ENCODE data around the gene GRM2.
"Not testable (repeated sequence)": the region's sequence is repeated elsewhere in the genome, so short reads cannot be mapped to it uniquely, and the experiment has no call there.

The GRM2 gene

GRCh38 chr3:51733859-51734571 is 27.1 kb downstream of the GRM2 start:
- no peak for TF ChIP-seq CTCF (IDR thresholded peaks at IDR 0.05; ENCODE audit: low read depth, low read length, missing control alignments)
- DNase-seq (ENCODE audit: extremely low read depth, low read depth), result no peak
- no peak overlapping the region for H3K4me3 ChIP-seq (replicated peaks; ENCODE audit: low read depth, low read length)

- no peak overlapping the region for H3K4me3 ChIP-seq (replicated peaks; ENCODE audit: low read depth, low read length)
- no peak for TF ChIP-seq CTCF (IDR thresholded peaks at IDR 0.05; ENCODE audit: low read depth, low read length, missing control alignments)
- DNase-seq (ENCODE audit: extremely low read depth, low read depth), result no peak
These were observed 27.7 kb downstream of the GRM2 start for GRCh38 chr3:51734572-51734907.

GRCh38 chr3:51735039-51735438 is 28.2 kb downstream of the GRM2 start:
- TF ChIP-seq CTCF (IDR thresholded peaks at IDR 0.05; ENCODE audit: low read depth, low read length, missing control alignments), result no peak
- no peak overlapping the region for H3K4me3 ChIP-seq (replicated peaks; ENCODE audit: low read depth, low read length)
- no peak for DNase-seq (ENCODE audit: extremely low read depth, low read depth)

GRCh38 chr3:51735950-51736349 is 29.1 kb downstream of the GRM2 start:
- no peak overlapping the region for H3K4me3 ChIP-seq (replicated peaks; ENCODE audit: low read depth, low read length)
- no peak for DNase-seq (ENCODE audit: extremely low read depth, low read depth)
- TF ChIP-seq CTCF (IDR thresholded peaks at IDR 0.05; ENCODE audit: low read depth, low read length, missing control alignments), result no peak

GRCh38 chr3:51739110-51739509 is 32.2 kb downstream of the GRM2 start:
- no peak for TF ChIP-seq CTCF (IDR thresholded peaks at IDR 0.05; ENCODE audit: low read depth, low read length, missing control alignments)
- no peak overlapping the region for H3K4me3 ChIP-seq (replicated peaks; ENCODE audit: low read depth, low read length)
- DNase-seq (ENCODE audit: extremely low read depth, low read depth), result no peak

GRCh38 chr3:51742320-51742719 is 35.5 kb downstream of the GRM2 start:
- not testable (repeated sequence) for H3K4me3 ChIP-seq (replicated peaks; ENCODE audit: low read depth, low read length); DNase-seq (ENCODE audit: extremely low read depth, low read depth)

GRCh38 chr3:51742978-51743377 is 36.1 kb downstream of the GRM2 start:
- not testable (repeated sequence) for DNase-seq (ENCODE audit: extremely low read depth, low read depth)

GRCh38 chr3:51747840-51748239 is 41.0 kb downstream of the GRM2 start:
- DNase-seq (ENCODE audit: extremely low read depth, low read depth), result no peak
- TF ChIP-seq CTCF (IDR thresholded peaks at IDR 0.05; ENCODE audit: low read depth, low read length, missing control alignments), result no peak
- H3K4me3 ChIP-seq (replicated peaks; ENCODE audit: low read depth, low read length), result no peak overlapping the region

More at GRCh38 chr3:51742978-51743377, 36.1 kb downstream of the GRM2 start:
- not testable (repeated sequence) for H3K4me3 ChIP-seq (replicated peaks; ENCODE audit: low read depth, low read length)

Measured in HFF-Myc (cell line).